GM19372 (cell line): ENCODE measurements around the gene PCDHGA3.
"Not testable (repeated sequence)": the region's sequence is repeated elsewhere in the genome, so short reads cannot be mapped to it uniquely, and the experiment has no call there.

Experiments used
- ATAC-seq: cut with Tn5 transposase; IDR thresholded peaks from one replicate; pipeline ENCODE4 v1.9.1; 2021; ENCODE audit warnings: mild to moderate bottlenecking, low read depth, moderate library complexity; ENCODE audit not compliant: unreplicated experiment

The PCDHGA3 gene

GRCh38 chr5:141343242-141343952 is at the start of gene PCDHGA3:
Gene PCDHGA3, plus strand, starts transcription at chr5:141343829. Its CDS starts 205 bp downstream, at chr5:141344034.
- no peak for ATAC-seq

- no peak for ATAC-seq
Observed at GRCh38 chr5:141298376-141298775, 45.3 kb upstream of the PCDHGA3 start.

GRCh38 chr5:141303756-141304155 is 39.9 kb upstream of the PCDHGA3 start, which contains the start of gene SLC25A2:
Gene SLC25A2, minus strand, starts transcription at chr5:141304049. Its CDS starts 184 bp downstream, at chr5:141303865.
- no peak for ATAC-seq

GRCh38 chr5:141306630-141307029 is 37.0 kb upstream of the PCDHGA3 start:
- no peak for ATAC-seq

GRCh38 chr5:141313711-141314110 is 29.9 kb upstream of the PCDHGA3 start:
- ATAC-seq: no peak

- ATAC-seq: not testable (repeated sequence)
Observed at GRCh38 chr5:141316963-141317362, 26.7 kb upstream of the PCDHGA3 start.

GRCh38 chr5:141319202-141319601 is 24.4 kb upstream of the PCDHGA3 start:
- ATAC-seq: no peak

- ATAC-seq: no peak
Observed at GRCh38 chr5:141319699-141320098, 23.9 kb upstream of the PCDHGA3 start.

- peak; percentile 93 for ATAC-seq
Observed at GRCh38 chr5:141320225-141321169, 23.1 kb upstream of the PCDHGA3 start, which contains the start of gene TAF7. Gene TAF7, minus strand, starts transcription at chr5:141320784. Its CDS starts 740 bp downstream, at chr5:141320044.

GRCh38 chr5:141322261-141322660 is 21.4 kb upstream of the PCDHGA3 start:
- no peak for ATAC-seq

GRCh38 chr5:141326088-141326854 is 17.4 kb upstream of the PCDHGA3 start:
- ATAC-seq: no peak

- no peak for ATAC-seq
Observed at GRCh38 chr5:141328231-141328630, 15.4 kb upstream of the PCDHGA3 start.

- no peak for ATAC-seq
Observed at GRCh38 chr5:141330299-141331080, 13.1 kb upstream of the PCDHGA3 start, which contains the start of gene PCDHGA1. Gene PCDHGA1, plus strand, starts transcription at chr5:141330514.

GRCh38 chr5:141332571-141332970 is 11.1 kb upstream of the PCDHGA3 start:
- not testable (repeated sequence) for ATAC-seq

- no peak for ATAC-seq
Observed at GRCh38 chr5:141338538-141339306, 4.9 kb upstream of the PCDHGA3 start, which contains the start of gene PCDHGA2. Gene PCDHGA2, plus strand, starts transcription at chr5:141338760.

- not testable (repeated sequence) for ATAC-seq
Observed at GRCh38 chr5:141340781-141341354, 2.8 kb upstream of the PCDHGA3 start.

GRCh38 chr5:141342773-141343172 is 856 bp upstream of the PCDHGA3 start:
- ATAC-seq: no peak

- ATAC-seq: no peak
Observed at GRCh38 chr5:141343953-141344463, 379 bp downstream of the PCDHGA3 start.
